NCI-H748 (cell line): ENCODE measurements around the gene ZNF628.
A peak's percentile ranks its signal among the peaks of the same experiment; 100 is the strongest.

Experiments
- DNase-seq: peaks from one replicate; lab custom pipeline; 2025; ENCODE audit not compliant: unreplicated experiment; lab: John Stamatoyannopoulos, UW

The ZNF628 gene

DNA sequence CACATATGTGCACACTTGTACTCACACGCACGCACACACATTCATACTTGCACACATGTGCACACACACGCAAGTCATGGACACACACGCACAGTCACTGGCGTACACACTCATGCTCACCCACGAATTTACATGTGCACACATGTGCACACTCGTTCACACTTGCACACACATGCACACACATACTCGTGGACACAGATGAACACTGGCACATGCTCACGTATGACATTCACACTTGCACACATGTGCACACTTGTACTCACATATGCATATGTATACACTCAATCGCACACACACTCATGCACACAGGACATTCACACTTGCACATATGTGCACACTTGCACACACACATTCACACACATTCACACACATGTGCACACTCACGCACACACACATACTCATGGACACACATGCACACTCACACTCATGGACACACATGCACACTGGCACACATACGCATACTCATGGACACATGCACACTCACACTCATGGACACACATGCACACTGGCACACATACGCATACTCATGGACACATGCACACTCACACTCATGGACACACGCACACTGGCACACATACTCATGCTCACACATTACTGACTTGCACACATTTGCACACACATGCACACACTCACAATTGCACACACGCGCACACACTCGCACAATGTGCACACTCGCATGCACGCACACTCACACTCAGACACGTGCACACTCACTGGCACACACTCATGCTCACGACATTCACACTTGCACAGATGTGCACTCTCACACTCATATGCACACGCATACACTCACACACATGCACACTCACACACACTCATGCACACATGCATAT, 51.0 kb downstream of the ZNF628 start:
- no peak for DNase-seq

DNA sequence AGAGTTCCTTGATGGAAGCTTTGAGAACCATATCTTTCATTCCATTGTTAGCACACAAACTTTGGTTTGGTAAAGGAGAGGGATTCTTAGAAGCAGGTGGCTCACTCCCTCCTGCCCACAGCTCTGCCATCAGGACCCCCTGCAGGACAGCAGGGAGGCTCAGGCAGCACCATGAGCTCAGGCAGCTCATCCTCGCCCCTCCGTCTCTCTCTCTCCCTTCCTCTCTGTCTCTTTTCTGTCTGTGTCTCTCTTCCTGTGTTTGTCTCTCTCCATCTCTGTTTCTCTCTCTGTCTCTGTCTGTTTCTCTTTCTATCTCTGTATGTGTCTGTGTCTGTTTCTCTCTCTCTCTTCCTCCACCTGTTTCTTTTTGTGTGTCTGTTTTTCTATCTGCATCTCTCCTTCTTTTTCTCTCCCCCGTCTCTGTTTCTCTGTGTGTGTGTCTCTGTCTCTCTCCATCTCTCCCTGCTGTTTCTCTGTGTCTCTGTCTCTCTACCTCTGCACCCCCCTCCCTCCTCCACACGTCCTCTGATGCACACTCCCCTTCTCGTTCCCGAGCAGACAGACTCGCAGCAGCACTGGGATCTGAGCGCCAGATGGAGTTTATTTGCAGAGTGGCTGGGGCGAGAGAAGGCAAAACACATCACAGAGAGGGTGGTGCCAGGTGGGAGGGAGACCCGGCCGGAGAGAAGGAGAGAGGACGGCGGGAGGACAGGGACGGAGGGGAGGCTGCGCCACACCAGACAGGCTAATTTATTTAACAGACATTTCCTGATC, 51.8 kb downstream of the ZNF628 start:
- peak; percentile 84 for DNase-seq

DNA sequence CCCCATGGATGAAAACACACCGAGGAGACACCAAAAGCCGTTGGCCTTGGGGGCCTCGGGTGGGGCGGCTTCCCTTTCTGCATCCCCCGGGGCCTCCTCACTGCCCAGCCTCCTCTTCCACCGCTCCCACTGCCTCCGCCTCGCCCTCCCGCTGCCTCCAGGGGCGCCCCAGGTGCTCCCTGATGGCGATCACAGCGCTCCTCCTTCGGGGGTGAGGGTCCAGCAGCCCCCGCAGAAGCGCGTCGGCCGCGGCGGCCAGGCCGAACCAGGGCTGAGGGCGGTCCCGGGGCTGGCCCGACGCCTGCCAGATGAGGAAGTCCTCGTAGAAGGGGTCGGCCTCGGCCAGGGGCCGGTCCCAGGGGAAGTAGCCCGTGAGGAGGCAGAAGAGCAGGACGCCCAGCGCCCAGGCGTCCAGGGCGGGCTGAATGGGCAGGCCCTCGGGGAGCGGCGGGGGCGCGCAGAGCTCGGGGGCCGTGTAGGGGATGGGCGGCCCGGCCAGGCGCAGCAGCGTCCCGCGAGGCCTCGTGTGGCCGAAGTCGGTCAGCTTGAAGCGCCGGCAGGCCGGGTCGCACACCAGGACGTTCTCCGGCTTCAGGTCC, 53.3 kb downstream of the ZNF628 start:
- DNase-seq, result no peak

DNA sequence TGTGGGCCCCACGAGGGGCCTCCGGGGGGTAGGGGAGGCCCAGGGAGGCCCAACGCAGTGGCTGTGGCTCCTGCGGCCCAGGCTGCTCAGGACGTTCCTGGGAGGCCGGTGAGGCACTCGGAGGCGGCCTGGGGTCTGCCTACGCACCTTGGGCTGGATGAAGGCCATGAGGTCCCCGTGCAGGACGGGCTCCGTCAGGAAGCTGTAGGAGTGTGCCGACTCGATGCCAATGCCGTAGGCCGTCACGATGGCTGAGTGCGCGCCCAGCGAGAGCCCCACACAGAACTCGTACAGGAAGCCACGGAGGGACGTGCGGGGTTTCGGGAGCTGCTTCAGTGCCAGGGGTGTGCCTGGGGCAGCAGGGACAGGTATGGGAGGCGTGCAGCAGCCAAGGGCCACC, 54.6 kb downstream of the ZNF628 start:
- DNase-seq, result no peak
